SH-SY5Y (cell line): ENCODE results near the gene SMIM44.

Experiments used
- GATA2 ChIP-seq: IDR thresholded peaks from 2 replicates; pipeline ENCODE4 v1.6.1; 2011; ENCODE audit warnings: mild to moderate bottlenecking, low read depth, low read length
- GATA3 ChIP-seq: IDR thresholded peaks from 2 replicates; pipeline ENCODE4 v1.6.1; 2011; ENCODE audit warnings: low read depth, mild to moderate bottlenecking, low read length, moderate library complexity

The SMIM44 gene

DNA sequence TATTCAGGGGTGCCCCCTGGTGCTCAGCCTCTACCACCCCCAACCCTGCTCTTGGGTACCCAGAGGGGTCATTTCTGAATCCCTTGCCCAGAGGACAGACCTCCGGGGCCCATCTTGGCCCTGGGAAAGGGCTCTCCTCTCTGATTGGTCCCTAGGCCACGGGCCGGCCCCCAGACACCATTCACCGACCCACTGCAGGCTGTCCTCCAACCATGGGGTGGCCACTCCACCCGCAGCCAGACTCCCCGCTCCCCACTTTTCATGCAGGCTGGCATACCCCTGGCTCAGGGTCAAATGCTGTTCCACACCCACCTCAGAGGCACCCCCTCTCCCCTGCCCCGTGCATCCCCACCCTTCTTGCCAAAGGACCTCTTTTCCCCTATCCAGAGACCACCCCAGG is 17.7 kb downstream of the SMIM44 start:
- TF ChIP-seq GATA3: no peak
- TF ChIP-seq GATA2: no peak

DNA sequence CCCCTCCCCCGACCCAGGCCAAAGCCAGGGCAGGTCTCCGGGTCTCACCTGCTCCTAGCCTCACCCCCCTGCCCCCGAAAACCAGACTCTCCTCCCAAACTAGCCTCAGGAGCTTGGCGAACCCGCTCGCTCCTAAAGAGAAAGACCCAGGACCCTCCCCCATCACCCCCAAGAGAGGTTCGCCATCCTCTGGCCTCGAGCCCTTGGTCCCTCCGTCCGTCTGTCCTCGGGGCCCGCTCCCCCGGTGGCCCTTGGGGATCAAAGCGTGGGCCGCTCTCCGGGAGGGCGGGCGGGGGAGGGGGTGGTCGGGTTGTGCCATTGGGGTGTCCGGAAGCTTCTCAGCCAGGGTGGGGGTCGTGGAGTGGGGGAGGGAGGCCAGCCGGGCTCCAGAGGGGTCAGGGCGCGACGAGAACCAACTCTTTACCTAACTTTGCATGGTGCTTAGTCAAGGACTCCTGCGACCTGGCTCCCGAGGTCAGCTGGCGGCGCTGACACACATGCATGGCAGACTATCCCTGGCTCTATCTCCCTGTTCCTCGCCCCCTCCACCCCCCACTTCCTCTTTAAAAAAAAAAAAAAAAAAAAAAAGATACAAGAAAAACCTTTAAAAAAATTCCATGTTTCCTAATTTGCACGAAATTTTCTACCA is 18.5 kb downstream of the SMIM44 start:
- TF ChIP-seq GATA3: no peak
- no peak for TF ChIP-seq GATA2

DNA sequence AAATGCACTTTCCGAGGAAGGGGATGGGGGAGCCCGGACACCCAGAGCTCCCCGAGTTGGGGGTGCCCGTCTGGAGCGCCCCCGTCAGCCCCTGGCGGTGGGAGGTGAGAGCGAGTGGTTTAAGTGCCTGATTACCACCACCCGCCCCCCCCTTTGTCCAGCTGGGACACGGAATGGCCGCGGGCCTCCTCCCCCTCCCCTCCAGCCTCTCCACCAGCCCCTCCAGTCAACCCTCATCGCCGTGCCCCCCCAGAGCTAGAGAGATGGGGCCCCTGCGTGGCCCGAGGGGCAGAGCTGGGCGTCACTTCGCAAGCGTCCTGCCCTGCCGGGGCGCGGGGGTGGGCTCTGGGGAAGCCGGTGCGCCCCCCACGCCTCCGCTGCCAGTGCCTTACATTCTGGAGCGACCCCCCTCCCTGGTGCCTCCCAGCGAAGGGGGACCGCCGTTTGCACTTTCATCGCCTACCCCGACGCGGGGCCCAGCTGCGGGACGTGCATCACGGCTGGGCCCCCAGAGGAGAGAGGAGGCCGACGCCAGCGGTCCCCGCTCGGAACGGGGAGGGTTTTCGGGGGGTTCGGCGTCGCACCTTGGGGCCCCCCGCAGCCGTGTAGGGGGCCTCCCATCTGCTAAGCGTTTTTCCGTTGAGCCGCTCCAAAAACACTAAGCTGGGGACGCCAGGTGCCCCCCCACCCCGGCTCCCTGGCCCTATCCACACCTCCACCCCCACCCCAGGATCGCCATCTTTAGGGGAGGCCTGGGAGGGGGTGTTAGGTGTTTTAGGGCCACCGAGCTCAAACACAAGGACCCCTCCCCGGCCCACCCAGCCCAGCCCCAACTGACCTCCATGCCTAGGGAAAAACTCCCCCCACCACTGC is 19.3 kb downstream of the SMIM44 start:
- TF ChIP-seq GATA2 (no peak), GATA3 (no peak)

DNA sequence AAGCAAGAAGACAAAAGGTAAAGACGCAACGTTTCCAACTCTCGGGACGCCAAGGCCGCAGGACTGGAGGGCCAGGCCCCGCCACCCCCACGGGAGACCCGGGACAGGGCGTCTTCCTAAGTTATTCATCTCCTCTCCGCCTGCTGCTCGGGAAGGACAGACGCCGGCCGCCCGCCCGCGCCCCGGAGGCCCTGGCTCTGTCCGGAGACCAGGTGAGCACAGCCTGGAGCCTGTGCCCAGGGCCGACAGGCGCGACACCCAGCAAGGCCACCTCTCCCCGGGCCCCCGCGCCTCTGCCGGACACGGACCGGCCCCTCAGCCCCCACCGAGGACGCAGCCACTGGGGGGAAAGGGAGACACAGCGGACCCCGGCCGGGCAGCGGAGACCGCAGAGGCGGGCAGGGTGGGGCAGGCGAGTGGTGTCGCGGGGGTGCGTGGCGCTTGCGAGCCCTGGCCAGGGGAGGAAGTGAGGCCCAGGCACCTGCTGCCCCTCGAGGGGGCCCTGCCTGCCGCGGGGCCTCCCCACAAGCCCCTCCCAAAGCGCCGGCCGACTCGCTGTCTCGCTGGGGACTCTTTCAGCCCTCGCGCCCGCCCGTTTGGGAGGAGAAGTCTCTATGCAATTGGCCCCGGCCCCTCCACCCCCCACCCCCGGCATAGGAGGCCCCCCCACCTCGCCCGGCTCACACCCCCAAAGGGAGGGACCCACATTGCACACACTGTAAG is 20.1 kb downstream of the SMIM44 start:
- no peak for TF ChIP-seq GATA3
- no peak for TF ChIP-seq GATA2

DNA sequence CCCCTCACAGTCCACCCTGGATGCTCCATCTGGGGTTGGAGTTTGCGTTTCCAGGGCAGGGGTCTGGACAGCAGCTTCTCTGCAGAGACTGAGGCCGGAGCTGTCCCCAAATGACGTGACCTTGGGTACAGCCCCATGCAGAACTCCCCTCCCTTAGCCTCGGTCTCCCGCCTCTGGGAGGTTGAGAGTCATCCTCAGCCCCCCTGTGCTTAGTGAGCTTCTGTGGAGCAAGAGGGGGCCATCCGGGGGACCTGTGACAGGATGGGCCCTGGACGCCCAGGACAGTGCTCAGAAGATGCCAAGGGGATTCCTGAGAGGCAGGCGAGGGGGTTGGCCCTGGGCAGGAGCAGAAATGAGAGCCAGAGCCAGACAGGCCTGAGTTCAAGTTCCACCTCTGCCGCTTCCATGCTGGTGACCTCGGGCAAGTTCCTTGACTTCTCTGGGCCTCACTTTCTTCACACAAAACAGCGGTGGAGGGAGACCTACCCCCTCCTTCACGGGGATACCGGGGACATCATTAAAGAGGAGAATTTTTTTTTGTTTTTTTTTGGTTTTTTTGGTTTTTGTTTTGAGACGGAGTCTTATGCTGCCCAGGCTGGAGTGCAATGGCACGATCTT is 23.2 kb downstream of the SMIM44 start:
- TF ChIP-seq GATA3 (no peak), GATA2 (no peak)

DNA sequence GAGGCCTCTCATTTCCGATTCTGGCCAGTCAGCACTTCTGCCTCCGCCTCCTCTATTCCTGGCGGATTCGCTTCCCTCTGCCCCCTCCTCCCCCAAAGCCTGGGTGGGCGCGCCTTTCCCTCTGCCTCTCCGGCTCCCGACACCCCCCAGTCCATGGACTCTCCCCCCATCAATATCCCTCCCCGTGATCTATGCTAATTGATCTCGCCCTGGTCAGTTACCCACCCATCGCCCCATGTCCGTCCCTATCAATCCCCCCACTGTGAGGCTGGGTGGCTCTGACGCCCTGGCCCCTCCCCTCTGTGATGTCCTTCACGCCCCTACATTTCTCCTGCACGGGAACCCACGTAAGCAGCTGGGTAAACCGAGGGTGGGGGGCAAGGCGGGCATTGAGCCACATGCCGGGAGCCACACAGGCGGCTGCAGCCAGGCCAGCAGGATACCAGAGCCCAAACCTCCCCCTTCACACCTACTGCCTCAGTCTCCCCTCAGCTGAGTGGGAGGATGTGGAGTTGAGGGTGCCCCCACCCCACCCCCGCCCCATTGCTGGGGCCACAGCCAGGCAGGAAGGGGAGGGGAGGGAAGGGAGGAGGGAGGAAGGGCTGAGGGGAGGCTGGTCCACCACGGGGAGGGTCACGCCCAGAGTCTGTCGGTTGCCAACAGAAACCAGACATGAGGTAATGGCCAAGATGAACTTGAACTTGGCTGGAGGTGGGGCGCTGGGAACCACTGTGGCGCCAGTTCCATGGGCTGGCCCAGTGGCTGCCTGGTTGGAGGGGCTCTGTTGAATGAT is 24.0 kb downstream of the SMIM44 start:
- TF ChIP-seq GATA2 (no peak), GATA3 (no peak)

DNA sequence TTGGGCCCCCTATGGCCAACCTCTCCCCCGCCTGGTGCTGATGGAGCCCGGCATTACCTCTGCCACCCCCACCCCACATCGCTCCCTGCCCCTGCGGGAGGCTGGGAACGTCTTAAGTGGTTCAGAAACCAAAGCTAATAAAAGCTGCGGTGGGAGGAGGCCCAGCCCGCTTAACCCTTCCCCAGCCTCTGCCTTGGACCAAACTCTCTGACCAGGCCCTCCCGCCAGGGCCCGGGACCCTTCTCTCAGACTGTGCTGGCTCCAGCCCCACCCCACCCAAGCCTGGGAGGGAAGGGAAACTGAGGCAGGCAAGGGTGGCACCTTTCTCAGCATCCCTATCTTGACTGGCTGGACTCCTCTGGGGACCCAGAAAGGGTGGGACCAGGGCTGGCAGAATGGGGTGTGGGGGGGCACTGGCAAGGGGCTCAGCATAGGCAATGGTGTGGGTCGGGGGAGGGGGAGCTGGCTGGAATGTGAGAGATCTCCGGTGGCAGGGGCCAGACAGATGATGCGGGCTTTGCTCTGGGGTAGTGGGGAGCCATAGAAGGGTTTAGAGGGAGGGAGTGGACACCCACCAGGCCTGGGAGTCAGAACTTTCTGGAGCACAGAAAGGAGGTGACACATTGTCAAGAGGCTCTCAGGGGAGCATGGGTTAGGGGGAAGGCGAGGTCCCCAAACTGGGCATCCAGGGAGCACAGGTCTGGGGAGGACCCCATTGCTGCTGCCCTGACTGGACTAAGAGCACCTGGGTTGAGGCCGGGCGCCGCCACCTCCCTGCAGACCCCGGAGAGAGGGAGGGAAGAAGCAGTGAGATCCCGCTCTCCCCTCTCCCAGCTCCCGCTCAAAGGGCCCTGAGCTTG is 24.8 kb downstream of the SMIM44 start:
- TF ChIP-seq GATA2 (no peak), GATA3 (no peak)

DNA sequence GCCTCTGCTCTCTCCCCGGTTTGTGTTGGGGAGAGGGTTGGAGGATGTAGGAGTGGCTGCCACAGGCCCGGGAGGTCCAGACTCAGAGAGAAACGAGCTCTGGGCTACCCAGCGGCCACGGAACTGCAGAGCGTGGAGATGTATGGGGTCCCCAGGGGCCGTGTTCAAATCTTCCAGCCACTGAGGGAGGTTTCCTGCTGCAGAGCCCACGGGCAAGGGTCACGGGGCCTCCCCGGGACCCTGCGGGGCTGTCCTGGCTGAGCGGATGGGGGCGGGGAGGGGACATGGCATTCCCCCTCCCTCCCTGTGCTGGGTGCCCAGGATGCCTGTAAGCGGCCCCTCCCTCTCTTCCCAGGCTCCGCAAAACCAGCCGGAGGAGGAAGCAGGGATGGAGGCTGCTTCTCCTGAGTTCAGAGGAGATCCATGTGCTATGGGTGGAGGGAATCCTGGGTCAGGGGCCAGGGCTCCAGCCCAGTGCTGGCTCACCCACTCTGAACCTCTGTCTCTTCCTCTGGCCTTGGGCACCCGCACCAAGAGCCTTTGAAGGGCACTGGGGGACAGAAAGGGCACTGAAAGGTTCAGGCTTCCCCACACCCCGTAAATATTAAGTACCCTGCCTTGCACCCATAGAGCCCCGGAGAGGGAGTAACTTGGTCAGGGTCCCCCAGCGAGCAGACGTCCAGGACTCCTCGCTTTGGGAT is 25.6 kb downstream of the SMIM44 start:
- no peak for TF ChIP-seq GATA3
- TF ChIP-seq GATA2: no peak

DNA sequence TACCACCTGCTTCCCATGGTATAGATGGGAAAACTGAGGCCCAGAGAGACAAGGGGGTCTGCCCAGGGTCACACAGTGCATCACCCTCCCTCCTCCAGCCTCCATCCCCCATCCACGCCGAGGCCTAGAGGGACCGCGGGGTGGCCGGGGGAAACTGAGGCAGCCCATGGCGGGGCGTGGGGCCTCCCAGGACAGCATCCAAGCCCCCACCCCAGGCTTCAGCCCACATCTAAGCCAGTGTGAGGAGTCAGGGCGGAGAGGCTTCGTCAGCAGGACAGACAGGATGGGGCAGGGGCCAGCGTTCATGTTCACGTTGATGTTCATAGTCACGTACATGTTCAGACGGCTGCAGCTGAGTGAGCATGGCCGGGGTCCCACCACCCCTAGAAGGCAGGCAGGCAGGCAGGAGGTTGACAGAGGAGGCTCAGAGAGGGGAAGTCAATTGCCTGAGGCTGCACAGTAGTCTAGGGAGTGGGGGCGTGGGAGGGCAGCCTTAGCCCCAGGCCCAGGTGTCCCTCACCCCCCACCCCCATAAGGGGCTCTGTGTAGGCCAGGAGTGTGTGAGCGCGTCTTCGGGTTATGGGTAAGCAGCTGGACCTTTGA is 26.2 kb downstream of the SMIM44 start:
- TF ChIP-seq GATA2 (no peak), GATA3 (no peak)

DNA sequence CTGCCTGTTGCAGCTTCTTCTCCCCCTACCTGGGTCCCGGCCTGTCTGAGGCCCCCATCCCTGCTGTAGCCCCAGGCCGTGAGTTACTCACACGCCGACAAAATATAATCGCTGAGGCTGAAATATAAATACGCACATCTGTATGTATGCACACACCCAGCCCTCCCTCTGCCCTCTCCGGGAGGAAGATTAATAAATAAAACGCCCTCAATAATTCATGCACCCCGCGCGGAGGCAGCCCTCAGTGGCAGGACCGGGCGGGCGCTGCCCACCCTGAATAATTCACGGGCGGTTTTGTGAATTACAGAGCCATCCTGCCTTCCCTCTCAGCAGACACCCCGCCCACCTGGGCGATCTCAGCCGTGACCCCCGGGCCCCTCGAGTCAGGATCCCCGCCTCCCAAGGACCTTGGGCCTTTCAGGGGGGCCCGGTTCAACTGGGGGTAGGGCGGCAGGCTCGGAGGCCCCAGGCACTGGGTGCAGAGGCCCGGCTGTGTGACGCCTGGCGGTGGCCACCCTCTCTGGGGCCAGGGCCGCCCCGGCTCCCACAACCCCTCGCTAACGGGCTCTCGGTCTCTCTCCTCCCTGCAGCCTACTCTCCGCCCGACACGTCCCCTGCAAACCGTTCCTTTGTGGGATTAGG is 27.2 kb downstream of the SMIM44 start:
- TF ChIP-seq GATA3 (no peak), GATA2 (no peak)

DNA sequence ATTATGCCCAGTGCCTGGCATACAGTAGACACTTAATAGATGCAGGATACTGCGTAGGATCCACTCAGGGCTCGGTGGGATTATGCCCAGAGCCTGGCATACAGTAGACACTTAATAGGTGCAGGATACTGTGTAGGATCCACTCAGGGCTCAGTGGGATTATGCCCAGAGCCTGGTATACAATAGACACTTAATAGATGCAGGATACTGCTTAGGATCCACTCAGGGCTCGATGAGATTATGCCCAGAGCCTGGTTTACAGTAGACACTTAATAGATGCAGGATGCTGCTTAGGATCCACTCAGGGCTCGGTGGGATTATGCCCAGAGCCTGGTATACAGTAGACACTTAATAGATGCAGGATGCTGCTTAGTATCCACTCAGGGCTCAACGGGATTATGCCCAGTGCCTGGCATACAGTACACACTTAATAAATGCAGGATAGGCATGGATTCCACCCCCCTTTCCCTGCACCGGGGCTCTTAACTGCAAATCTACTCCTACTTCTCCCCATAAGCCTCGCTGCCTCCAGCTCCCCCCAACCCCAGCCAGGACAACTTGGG is 27.8 kb downstream of the SMIM44 start:
- TF ChIP-seq GATA2 (no peak), GATA3 (no peak)
